LNCaP clone FGC (cell line): ENCODE data around the gene RNF207.
"Not testable (repeated sequence)": the region's sequence is repeated elsewhere in the genome, so short reads cannot be mapped to it uniquely, and the experiment has no call there.

Source experiments
- DNase-seq: peaks from one replicate; pipeline ENCODE4 v3.0.0-alpha.2; 2011; ENCODE audit warnings: low read depth
- H3K4me3 ChIP-seq: 2 replicates; pipeline ENCODE4 v1.5.1; 2011; ENCODE audit warnings: mild to moderate bottlenecking, low read depth, low read length, control low read depth
- CTCF ChIP-seq: IDR thresholded peaks from 2 replicates; pipeline ENCODE4 v1.5.1; 2012; ENCODE audit warnings: mild to moderate bottlenecking; ENCODE audit not compliant: control insufficient read depth, insufficient read depth; ENCODE audit errors: extremely low read depth

RNF207 gene

GRCh38 chr1:6209661-6210580 lies 4.0 kb downstream of the RNF207 start:
- no peak overlapping the region for H3K4me3 ChIP-seq
- 0 out of 2 replicates have a peak, but pooled peaks have one; percentile 11 for TF ChIP-seq CTCF
- no peak for DNase-seq

GRCh38 chr1:6210591-6211355 lies 4.9 kb downstream of the RNF207 start:
- TF ChIP-seq CTCF: no peak
- no peak overlapping the region for H3K4me3 ChIP-seq

GRCh38 chr1:6211731-6212130 lies 5.8 kb downstream of the RNF207 start:
- no peak overlapping the region for H3K4me3 ChIP-seq
- DNase-seq: no peak
- TF ChIP-seq CTCF: no peak

More at GRCh38 chr1:6210591-6211355, 4.9 kb downstream of the RNF207 start:
- DNase-seq: no peak

GRCh38 chr1:6212193-6212959 lies 6.5 kb downstream of the RNF207 start:
- TF ChIP-seq CTCF: no peak
- H3K4me3 ChIP-seq: no peak overlapping the region
- no peak for DNase-seq

- TF ChIP-seq CTCF: no peak
- no peak for DNase-seq
- no peak overlapping the region for H3K4me3 ChIP-seq
Observed at GRCh38 chr1:6218375-6219164, 12.7 kb downstream of the RNF207 start.

- DNase-seq, H3K4me3 ChIP-seq: not testable (repeated sequence)
Observed at GRCh38 chr1:6219641-6220040, 13.7 kb downstream of the RNF207 start.
